ENCODE results near the gene CLEC4F.
"Not testable (repeated sequence)": the region's sequence is repeated elsewhere in the genome, so short reads cannot be mapped to it uniquely, and the experiment has no call there.

CLEC4F gene

DNA sequence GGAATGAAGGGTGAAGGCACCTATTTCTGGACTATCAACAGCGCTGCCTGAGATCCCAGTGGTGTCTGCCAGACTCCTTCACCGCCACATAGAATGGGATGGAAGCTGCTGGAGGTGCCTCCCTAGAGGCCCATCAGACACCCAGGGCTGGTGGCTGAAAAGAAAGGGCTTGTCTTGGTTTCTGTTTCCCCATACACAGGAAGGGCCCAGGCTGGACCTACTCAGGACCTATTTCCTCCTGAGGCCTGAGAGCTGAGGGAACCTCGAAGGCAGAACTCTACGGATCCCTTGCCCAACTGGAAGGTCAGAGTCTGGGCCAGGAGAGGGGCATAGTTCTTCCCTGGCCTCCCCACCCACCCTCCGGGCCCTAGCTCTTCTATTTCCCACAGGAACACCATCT is 2.9 kb upstream of the CLEC4F start:
- no peak for DNase-seq

DNA sequence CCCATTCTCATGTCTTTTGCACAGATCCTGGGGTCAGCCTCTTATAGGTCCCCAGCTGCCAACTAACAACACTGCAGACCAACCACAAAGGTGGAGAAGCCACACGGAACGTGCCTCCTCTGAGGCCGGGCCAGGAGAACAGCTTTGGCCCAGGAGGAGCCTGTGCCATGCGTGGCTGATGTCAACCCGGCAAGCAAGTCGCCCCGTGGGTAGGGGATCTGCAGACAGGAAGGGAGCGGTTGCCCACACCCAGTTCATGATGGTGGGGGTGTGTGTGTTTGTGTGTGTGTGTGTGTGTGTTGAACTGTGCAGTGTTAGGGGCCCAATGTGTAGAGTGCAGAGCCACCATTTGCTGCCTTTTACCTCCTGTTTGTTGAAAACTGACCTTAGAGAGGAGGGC is 2.4 kb upstream of the CLEC4F start:
- no peak for DNase-seq

DNA sequence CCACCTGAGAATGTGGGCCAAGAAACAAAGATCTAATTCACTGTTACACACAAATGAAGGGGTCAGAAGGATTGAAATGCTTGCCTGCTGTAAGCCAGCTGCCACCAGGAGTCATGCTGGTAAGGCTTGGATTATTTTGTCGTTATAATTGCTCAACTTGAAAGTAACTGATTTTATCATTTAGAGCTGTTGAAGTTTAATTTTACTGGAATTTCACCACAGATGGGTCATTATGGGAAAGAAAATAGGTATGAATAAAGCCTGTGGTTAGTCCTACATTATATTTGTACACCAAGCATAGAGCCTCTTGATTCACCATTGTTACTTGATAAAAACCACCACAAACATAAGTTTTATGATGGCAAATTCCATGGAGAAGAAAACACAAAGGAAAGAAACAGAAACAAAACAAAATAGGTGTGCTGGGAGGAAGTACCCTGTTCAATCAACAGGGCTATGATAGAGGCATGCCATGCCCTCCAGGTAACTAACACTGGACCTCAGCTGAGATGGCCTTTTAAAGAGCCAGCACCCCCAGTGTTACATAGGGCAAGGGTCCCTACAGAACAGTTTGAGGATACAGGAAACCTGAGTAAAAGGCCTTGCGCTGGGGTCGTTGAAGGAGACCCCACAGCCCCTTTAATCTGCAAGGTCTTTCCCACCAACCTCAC is 3.0 kb downstream of the CLEC4F start:
- DNase-seq, result no peak

DNA sequence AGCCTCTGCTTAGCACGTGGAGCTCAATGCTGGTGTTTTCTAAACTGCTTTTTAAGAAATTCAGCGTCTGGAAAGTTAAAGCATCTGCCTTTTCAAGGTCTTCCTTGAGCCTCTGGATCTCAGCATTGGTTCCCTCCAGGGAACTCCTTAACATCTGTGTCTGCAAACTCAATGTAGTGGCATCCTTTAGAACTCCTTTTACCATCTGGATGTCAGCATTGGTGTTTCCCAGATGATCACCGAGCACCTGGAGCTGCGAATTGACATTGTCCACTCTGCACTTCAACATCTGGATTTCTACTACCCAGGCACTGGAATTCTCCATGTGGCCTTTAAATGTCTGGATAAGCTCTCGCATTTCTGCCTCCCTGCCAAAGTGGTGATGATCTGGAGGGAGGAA is 3.7 kb downstream of the CLEC4F start:
- no peak for DNase-seq

DNA sequence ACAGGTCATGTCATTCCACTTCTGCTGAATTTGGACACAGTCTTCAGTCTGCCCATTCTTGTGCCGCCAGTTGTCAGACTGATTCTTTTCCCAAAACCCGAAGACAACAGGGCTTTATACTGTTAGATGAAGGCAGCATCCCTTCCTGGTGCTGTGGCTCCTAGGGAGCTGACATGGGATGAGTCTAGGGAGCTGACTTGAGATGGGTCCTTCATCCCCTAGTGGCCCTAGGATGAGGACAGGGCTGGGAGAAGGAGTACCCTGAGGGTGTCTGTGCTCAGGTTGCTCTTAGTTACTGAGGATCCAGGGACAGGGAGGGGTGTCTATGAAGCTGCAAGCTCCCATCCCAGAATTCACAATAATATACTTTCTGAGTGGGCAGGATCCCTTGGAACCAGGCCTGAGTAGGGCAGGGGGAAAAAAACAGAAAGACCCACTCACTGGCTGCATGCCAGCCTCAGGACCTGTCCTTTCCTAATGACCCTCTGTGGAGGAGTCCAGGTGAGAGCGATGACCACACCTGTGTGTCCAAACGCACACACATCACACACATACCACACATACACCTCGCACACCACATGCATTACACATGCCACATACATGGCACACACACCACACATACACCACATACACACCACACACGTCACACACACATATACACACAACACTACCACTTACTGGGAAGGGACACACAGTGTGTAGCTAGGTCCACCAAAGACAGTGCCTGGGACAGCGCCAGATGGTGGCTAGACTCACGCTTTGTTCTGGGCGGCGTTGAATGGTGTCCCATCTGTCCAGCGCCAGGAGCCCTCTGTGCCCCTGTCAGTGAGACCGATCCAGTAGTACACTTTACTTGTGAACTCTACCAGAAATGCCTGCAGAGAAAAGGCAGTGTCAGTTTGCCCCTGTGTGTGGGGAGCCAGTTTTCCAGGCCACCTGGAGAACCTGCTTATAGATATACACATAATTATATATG is 11.1 kb downstream of the CLEC4F start:
- no peak for DNase-seq

DNA sequence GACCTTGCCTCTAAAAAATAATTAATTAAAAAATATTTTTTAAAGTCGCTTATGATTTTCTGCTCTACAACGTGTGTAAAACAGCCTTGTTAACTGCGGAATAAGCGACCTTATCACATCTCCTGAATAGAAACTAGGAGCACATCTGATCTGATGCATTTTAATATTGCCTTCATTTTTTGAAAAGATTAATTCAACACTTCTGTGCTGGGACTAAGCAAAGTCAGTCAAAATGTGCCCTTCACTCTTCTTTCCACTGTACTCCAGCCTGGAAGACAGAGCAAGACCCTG is 12.6 kb downstream of the CLEC4F start:
- no peak for DNase-seq

DNA sequence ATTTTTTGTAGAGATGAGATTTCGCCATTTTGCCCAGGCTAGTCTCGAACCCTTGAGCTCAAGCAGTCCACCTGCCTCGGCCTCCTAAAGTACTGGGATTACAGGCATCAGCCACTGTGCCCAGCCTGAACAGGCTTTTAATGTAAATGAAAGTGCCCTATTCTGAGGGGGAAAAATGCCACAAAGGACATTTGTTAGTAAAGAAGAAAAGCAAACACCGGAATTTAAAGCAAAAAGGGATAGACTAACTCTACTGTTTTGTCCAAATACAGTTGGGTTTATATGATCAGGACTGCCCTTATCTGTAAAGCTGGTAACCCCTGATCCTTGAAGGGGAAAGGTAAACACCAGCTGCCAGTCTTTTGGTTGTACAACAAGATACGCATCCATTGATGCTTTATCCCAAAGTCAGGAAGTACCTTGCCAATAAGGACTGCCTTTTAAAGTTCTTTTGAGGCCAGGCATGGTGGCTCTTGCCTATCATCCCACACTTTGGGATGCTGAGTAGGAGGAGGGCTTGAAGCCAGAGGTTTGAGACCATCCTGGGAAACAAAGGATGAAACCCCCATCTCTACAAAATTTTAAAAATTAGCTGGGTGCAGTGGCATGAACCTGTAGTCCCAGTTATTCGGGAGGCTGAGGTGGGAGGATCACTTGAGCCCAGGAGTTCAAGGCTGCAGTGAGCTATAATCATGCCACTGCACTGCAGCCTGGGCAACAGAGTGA is 13.1 kb downstream of the CLEC4F start:
- DNase-seq, result no peak

DNA sequence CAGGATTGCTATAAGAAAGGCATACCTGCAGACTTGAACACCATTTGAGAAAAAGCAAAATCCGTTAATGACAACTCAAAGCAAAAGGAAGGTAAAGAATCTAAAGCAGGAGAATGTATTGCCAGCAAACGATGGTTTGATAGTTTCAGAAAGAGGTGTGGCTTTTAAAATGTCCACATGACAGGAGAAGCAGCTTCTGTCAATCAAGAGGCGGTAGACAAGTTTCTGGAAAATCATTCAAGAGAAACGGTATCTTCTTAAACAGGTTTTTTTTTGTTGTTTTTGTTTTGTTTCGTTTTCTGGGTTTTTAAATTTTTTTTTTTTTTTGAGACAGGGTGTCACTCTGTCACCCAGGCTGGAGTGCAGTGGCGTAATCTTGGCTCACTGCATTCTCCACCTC is 13.8 kb downstream of the CLEC4F start:
- DNase-seq, result no peak

DNA sequence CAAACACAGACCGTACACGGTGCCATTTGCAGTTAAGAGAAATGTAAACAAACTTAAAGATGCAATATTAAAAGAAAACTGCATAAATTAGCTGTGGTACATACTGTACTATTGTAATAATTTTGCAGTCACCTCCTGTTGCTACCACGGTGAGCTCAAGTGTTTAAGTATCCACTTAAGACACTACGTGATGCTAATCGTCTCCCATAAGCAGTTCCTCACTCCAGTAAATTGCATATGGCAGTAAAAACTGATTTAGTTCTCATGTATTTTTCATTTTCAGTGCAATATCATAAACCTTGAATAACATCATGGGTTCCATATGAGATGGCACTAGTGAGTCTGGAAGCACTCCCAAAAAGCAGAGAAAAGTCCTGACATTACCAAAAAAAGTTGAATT is 14.4 kb downstream of the CLEC4F start:
- DNase-seq, result peak; percentile 63

DNA sequence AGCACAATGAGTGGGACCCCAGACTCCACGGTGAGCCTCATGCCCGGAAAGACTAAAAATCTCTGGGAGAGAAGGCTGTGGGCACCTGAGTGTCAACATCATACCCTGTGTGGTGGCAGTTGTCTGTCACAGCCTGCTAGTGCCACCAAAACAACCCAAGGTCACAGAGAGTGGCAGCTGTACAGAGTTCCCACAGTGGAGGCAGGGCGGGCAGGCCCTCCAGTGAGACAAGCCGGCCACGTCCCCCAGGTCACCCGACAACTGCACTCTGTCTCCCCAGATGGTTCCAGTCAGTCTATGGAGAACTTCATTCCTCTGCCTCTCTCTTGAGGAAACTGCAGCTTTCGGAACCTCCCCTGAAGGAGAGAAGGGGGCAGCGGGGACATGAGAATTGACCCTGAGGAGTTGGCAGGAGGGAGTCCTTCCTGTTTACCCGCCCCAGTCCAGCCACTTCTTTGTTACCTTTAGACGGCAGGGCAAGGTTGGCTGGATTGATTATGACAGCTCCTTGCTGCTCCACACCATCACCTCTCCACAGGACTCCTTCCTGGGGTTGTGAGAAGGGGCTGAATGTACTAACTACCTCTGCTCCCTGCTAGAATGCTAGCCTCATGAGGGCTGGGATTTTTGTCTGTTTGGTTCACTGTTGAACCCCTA is 18.7 kb downstream of the CLEC4F start:
- no peak for DNase-seq

DNA sequence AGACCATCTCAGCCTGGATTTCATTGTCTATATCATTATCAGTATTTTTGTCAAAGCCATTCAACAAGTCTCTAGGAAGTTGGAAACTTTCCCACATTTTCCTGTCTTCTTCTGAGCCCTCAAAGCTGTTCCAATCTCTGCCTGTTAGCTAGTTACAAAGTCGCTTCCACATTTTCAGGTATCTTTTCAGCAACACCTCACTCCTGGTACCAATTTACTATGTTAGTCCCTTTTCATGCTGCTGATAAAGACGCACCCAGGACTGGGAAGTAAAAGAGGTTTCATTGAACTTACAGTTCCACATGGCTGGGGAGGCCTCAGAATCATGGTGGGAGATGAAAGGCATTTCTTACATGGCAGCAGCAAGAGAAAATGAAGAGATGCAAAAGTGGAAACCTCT is 20.7 kb downstream of the CLEC4F start:
- no peak for DNase-seq

DNA sequence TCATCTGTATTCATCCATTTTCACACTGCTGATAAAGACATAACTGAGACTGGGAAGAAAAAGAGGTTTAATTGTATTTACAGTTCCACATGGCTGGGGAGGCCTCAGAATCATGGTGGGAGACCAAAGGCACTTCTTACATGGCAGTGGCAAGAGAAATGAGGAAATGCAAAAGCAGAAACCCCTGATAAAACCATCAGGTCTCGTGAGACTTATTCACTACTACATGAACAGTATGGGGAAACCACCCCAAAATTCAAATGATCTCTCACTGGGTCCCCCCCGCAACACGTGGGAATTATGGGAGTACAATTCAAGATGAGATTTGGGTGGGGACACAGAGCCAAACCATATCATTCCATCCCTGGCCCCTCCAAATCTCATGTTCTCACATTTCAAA is 22.4 kb downstream of the CLEC4F start:
- DNase-seq, result not testable (repeated sequence)

DNA sequence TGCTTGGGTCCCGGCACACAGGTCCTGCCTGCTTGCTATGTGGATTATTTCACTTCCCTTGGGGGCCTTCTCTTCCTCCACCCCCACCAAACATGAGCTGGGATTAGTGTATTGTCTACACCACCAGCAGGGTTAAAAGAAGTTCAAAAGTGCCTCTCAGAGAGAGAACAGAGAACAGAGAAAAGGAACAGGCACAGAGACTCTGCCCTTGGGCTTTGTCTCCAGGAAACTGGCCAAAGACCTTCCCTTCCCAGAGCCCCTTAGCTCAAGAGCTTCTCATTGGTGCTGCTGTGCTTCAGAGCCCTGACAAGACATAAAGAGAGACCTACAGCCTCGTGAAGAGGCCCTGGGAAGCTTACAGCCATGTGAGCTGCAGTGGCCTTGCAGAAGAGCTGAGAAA is 22.9 kb downstream of the CLEC4F start:
- no peak for DNase-seq

DNA sequence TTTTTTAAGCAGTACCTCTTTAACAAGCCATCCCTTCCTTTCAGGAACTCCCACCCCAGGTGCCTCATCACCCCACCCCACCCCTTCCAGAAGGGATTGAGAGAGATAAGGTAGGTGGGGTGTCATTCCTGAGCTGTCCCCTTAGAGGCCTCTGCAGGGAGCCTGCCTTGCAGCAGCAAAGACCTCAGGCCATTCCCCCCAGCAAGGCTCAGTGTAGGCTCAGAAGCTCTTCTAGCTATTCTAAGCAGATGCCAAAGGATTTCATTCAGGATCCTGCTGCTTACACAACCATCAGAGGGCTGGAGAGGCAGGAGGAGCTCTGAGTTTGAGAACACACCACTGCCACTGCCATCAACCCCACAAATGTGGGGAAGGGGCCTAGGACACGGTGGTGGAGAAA is 24.1 kb downstream of the CLEC4F start:
- no peak for DNase-seq

DNA sequence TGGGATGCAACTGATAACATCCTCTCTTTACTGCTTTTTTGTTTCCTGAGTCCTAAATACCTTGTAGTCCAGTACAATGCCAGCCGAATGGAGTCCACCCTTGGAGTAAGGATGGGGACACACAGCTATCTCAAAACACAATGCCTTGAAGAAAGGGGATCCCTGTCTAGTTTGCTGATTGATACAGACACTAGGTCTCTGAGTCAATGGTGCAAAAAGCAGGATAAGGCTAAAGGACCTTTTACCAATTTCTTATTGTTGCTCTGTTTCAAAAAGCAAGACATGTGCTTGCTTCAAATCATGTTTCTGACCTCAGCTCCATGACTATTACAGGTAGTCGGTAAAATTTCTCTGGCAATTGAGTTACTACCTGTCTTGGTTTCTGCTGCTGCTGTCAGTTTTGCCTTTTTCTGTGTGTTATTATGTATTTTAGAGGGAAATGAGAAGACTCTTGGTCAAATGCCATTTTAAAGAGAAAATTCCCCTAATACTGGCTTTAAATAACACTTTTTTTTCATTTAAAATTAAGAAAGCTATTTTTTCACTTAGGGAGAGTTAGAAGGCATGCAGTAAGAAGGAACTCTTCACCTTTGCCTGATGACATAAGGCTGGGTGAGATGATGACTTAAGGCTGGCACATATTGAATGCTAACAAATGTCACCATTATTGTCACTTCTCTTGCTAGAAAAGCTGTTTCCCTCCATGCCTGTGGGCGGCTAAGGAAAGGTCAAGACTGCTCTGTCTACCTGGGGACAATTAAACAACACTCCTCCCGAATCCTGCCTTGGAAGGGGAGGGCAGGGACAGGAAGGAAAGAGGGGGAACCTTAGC is 25.0 kb downstream of the CLEC4F start:
- DNase-seq, result no peak

DNA sequence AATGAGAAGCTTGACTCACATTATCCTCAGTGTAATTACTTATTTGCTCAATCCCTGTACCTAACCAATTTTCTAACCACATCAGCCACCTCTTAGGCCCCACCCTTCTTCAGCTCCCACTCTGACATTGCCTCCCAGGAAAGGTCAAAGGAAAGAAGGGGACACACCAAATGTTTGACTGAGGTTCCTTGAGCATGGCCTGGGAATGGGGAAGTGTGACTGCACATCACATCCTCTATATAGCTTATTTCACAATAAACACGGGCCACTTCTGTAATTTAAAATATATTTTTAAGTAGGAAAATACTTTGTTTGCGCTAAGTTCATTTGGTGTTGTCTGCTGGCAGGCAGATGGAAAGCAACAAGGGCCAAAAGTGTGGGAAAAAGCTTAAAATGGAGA is 26.9 kb downstream of the CLEC4F start:
- no peak for DNase-seq

DNA sequence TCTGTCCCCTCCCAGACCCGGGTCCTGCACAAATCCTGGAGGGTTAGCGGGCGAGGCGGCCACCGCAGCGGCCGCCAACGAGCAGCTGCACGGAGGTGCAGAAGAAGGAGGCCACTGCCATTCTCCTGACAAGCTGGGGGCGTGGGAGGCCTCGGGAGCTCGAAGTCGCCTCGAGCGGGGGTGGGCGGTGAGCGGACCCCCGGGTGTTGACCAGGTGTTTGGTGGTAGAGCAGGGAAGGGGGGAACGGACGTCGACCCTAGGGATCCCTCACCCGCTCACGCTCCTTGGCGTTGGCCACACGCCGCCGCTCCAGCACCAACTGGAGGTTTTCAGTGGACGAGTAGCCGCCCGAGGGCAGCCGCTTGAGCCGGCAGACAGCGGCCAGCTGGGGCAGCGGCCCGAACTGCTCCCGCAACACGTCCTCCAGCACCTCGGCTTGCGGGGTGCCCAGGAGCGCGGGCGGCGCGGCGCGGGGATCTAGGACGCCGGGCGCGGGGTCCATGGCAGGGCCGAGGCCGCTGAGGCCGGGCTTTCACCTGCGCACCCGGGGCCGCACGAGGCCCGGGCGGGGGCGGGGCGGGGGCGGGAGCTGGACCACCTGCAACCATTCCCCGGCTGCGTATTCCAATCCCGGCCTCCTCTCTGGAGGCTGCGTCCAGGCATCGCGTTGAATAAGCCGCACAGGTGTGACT is 30.1 kb downstream of the CLEC4F start, which contains the start of gene FIGLA:
Gene FIGLA, minus strand, starts transcription at position 508 of the 693 bp plus-strand sequence. Its CDS starts 5 bp downstream, at position 503.
- no peak for DNase-seq

DNA sequence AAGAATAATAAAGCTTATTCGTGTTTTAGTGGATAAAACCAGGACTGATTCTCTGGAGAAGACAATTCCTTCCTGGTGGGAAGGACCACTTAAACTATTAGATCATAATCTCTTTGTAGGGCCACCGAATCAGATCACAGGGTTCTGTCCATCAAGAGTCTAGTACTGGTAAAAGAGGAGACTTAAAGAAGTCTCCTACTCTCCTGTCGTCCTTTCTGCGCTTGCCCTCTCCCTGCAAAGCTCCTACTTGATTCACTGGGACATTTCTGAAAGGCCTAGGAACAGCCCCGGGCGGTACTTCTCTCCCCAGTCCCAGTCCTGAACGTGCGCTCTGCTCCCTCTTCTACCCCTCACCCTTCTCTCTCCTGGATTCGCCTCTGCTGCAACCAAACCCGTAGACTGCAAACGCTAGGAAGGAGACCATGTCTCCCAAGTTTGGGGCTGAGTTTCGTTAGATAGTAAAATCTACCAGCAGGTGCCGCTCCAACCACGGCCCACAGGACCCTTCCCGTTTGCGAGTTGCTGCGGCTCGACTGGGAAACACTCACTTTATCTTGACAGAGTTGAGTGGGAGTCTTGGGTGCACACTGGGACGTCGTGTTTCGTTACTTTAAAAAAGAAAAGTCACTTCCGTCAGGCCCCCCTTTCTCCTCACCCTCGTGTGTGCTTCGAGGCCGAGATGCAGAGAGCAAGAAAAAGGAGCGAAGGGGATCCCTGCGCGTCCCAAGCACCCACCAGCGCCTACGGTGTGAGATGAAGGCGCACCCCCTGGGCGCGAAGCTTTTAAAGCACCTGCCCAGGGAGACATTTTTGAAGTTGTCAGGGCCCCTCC is 30.9 kb downstream of the CLEC4F start:
- peak; percentile 41 for DNase-seq

DNA sequence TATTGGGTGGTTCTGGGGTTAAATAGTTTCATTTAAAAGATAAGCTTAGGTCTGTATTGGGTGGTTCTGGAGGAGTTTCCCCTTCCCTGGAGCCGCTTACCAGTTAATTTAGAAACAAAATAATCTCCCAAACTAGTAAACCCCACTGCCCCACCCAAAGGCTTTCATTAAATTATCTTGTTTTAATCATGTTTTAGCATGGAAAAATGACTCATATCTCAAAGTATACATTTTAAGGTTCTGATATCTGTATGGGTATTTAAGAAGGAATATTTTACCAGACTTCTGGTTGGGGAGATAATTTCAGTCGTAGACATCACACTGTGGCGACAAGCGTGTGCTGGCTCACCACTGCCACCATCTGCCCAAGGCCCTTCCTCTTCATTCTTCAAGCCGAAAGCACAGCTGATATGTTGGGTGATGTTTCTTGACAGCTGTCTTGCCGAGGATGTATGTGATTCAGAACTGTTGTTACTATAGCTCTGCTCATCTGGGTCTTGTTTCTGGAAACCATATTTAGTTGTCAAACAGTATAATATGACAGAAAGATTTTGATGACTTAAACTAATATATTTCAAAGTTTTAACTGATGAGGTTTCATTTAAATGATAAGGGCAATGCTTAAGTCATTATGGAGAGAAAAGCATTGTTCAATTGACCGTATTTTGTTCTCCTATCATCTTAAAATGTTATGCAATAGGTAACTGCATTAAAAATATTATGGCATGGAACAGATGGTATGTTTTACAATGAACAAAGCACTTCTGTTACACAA is 35.1 kb downstream of the CLEC4F start:
- DNase-seq, result peak; percentile 21

DNA sequence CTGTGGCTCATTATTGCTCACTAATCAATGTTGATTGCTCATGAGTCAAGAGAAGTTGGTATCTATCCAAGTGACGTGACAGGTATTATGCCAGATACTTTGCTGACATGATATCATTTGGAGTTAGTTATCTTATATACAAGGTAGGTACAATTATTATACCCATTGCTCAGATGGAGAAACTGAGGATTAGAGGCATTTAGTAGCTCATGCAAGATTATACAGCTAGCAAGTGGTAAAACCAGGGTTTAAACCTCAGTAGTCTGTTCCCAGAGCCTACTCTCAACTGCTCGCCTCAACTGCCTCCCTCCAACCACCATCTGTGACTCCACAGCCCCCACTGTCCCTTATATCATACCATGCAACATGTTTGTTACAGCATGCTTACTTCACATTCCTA is 36.1 kb downstream of the CLEC4F start:
- no peak for DNase-seq

Data from NCI-H1436 (cell line).